HL-60 (cell line): ENCODE results near the gene B9D1.
A peak's percentile ranks its signal among the peaks of the same experiment; 100 is the strongest.

Source experiments
- DNase-seq, 2 experiments: peaks; one replicate each; pipeline ENCODE4 v3.0.0-alpha.2; 2010 to 2020; ENCODE audit warnings: low read depth in 1 of 2, low spot score in 1 of 2
- H3K27ac ChIP-seq: fragments of 250-450 bp; sonication (Bioruptor Pico); replicated peaks from 2 replicates; pipeline ENCODE4 v1.5.1; 2020; ENCODE audit warnings: mild to moderate bottlenecking, moderate library complexity
- H3K27me3 ChIP-seq: fragments of 250-450 bp; sonication (Bioruptor Pico); 2 replicates; pipeline ENCODE4 v1.5.1; 2021; ENCODE audit warnings: mild to moderate bottlenecking, moderate library complexity; ENCODE audit not compliant: insufficient read depth, poor library complexity, severe bottlenecking
- H3K4me3 ChIP-seq: replicated peaks from 2 replicates; pipeline ENCODE4 v1.5.1; 2011; ENCODE audit warnings: mild to moderate bottlenecking, control low read depth, low read length; ENCODE audit not compliant: insufficient read depth
- GABPA ChIP-seq: IDR thresholded peaks from 2 replicates; pipeline ENCODE4 v1.6.1; 2012; ENCODE audit warnings: low read depth
- POLR2AphosphoS5 ChIP-seq: IDR thresholded peaks from 2 replicates; pipeline ENCODE4 v1.6.1; 2012; ENCODE audit warnings: low read depth
- SPI1 ChIP-seq: IDR thresholded peaks from 2 replicates; pipeline ENCODE4 v1.6.1; 2012; ENCODE audit warnings: low read depth, mild to moderate bottlenecking, borderline replicate concordance
- TF ChIP-seq, protein P1 (sequence below): IDR thresholded peaks from 2 replicates; pipeline ENCODE4 v1.6.1; 2012; ENCODE audit warnings: low read depth; ENCODE audit not compliant: insufficient replicate concordance
- TF ChIP-seq, protein P2 (sequence below): IDR thresholded peaks from one replicate; pipeline ENCODE4 v1.5.1; 2011; ENCODE audit warnings: low read length, control low read depth, inconsistent platforms; ENCODE audit not compliant: insufficient read depth

The B9D1 gene

DNA sequence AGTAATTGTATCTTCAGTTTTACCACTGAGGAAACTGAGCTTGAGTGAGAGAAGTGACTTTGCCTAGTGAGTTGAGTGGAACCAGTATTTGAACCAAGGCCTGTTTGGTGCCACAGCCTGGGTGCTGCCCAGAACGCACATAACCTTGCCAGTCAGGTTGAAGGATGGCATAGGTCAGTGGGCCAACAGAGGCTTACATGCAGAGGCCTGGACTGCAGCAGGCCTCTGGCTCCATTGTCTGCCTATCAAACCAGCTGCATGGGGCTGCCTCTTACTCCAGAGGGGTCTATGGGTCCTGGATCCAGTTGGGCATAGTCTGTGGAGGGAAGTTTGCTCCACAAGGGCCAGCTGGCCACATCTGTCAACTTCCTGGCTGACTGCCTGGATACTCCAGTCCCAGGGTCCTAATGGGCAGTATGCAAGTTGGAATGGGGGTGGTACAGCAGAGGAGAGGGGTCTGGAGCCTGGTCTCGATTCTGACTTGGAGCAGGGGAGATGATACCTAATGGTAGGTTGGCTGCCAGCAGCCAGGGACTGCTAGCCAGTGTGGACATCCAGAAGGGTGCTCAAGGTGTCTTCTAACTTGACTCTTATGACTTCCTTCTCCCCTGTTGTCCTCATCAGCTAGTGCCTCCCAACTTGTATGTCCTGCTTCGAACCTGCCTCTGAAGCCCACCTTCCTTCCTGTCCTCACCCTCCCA is 37.4 kb upstream of the B9D1 start:
- no peak for DNase-seq
- no peak overlapping the region for H3K4me3 ChIP-seq
- TF ChIP-seq SPI1 (no peak), POLR2AphosphoS5 (no peak), GABPA (no peak)
- TF ChIP-seq, protein P1, sequence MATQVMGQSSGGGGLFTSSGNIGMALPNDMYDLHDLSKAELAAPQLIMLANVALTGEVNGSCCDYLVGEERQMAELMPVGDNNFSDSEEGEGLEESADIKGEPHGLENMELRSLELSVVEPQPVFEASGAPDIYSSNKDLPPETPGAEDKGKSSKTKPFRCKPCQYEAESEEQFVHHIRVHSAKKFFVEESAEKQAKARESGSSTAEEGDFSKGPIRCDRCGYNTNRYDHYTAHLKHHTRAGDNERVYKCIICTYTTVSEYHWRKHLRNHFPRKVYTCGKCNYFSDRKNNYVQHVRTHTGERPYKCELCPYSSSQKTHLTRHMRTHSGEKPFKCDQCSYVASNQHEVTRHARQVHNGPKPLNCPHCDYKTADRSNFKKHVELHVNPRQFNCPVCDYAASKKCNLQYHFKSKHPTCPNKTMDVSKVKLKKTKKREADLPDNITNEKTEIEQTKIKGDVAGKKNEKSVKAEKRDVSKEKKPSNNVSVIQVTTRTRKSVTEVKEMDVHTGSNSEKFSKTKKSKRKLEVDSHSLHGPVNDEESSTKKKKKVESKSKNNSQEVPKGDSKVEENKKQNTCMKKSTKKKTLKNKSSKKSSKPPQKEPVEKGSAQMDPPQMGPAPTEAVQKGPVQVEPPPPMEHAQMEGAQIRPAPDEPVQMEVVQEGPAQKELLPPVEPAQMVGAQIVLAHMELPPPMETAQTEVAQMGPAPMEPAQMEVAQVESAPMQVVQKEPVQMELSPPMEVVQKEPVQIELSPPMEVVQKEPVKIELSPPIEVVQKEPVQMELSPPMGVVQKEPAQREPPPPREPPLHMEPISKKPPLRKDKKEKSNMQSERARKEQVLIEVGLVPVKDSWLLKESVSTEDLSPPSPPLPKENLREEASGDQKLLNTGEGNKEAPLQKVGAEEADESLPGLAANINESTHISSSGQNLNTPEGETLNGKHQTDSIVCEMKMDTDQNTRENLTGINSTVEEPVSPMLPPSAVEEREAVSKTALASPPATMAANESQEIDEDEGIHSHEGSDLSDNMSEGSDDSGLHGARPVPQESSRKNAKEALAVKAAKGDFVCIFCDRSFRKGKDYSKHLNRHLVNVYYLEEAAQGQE = no peak
- TF ChIP-seq, protein P2, sequence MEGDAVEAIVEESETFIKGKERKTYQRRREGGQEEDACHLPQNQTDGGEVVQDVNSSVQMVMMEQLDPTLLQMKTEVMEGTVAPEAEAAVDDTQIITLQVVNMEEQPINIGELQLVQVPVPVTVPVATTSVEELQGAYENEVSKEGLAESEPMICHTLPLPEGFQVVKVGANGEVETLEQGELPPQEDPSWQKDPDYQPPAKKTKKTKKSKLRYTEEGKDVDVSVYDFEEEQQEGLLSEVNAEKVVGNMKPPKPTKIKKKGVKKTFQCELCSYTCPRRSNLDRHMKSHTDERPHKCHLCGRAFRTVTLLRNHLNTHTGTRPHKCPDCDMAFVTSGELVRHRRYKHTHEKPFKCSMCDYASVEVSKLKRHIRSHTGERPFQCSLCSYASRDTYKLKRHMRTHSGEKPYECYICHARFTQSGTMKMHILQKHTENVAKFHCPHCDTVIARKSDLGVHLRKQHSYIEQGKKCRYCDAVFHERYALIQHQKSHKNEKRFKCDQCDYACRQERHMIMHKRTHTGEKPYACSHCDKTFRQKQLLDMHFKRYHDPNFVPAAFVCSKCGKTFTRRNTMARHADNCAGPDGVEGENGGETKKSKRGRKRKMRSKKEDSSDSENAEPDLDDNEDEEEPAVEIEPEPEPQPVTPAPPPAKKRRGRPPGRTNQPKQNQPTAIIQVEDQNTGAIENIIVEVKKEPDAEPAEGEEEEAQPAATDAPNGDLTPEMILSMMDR = no peak
- no peaks in the 10 kb centered on the region for H3K27me3 ChIP-seq
- H3K27ac ChIP-seq = no peak overlapping the region

DNA sequence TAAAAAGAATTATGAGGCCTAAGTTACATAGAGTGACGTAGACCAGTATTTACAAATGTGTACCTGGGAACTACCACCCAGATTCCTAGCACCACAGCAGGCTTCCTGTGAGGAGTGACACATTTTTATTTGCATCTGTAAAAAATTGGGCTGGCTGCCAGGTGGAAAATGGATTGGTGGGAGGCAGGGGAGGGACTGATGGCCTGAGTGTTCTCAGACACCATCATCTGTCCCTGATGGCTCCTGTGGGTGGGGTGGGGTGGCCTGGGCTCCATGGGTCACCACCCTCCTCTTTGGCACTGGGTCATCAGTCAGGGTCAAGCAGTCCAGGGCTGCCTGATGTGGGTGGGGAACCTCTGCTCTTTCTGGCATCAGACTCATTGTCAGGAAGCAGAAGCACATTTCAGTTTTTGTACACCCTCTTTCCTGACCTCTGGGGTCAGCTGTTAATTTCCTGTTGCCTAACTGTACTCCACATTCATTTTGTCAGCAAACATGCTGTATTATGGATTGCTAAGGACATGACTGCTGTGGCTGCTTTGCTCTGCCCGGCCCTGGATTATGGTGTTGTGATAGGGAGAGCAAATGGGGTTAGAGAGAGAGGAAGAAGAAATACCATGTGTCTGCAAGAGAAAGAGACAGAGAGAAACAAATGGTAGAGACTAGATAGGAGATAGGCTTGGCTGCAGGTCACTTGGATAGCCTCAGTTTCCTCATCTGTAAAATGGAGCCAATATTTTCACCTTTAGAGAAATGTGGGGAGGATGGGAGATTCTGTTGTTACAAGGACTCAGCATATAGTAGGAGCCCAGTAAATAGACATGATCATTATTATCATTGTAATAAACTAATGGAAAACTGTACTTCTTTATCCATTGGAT is 36.0 kb upstream of the B9D1 start:
- H3K4me3 ChIP-seq = no peak overlapping the region
- H3K27me3 ChIP-seq = no peaks in the 10 kb centered on the region
- peak in 1 of 2 experiments; percentile 39 for DNase-seq
- TF ChIP-seq, protein P1 = no peak
- TF ChIP-seq SPI1 = no peak
- no peak for TF ChIP-seq POLR2AphosphoS5
- TF ChIP-seq, protein P2 = no peak
- no peak for TF ChIP-seq GABPA
- peak overlapping the region; percentile 48 for H3K27ac ChIP-seq

- Histone ChIP-seq H3K4me3 (no peak overlapping the region), H3K27me3 (no peaks in the 10 kb centered on the region), H3K27ac (no peak overlapping the region)
- no peak for TF ChIP-seq GABPA
- no peak for TF ChIP-seq SPI1
- TF ChIP-seq, protein P2 = no peak
- TF ChIP-seq, protein P1 = no peak
- no peak for TF ChIP-seq POLR2AphosphoS5
- DNase-seq = no peak
These were observed 35.1 kb upstream of the B9D1 start for GRCh38 chr17:19397556-19398041.
